Progenitor cell of endocrine pancreas (in vitro differentiated cells): ENCODE measurements around the gene PSPN. TPM values are rescaled to one million over a fixed set of nuclear protein-coding genes. Genes with fewer than 3 reads are reported as not detected.

Experiments
- DNase-seq: peaks from one replicate; pipeline ENCODE4 v3.0.0; 2021; ENCODE audit warnings: low spot score; ENCODE audit not compliant: unreplicated experiment
- H3K27ac Mint-ChIP-seq: 2 replicates; pipeline ENCODE4 v1.8.0; 2021; ENCODE audit warnings: mild to moderate bottlenecking, moderate library complexity, mixed read lengths
- H3K27me3 Mint-ChIP-seq: 2 replicates; pipeline ENCODE4 v1.8.0; 2021; ENCODE audit warnings: mixed read lengths
- H3K36me3 Mint-ChIP-seq: 2 replicates; pipeline ENCODE4 v1.8.0; 2022; ENCODE audit warnings: mixed read lengths; ENCODE audit not compliant: insufficient read depth
- H3K4me1 Mint-ChIP-seq: 2 replicates; pipeline ENCODE4 v1.8.0; 2021; ENCODE audit warnings: low read depth, mixed read lengths
- H3K4me3 Mint-ChIP-seq: 2 replicates; pipeline ENCODE4 v1.8.0; 2021; ENCODE audit warnings: low read depth, mild to moderate bottlenecking, moderate library complexity, mixed read lengths
- H3K9me3 Mint-ChIP-seq: 2 replicates; pipeline ENCODE4 v1.8.0; 2021; ENCODE audit warnings: low read depth, mixed read lengths
- CTCF ChIP-seq: fragments of 200-600 bp; sonication (generic); IDR thresholded peaks from one replicate; pipeline ENCODE4 v1.5.0; 2021; ENCODE audit warnings: antibody characterized with exemption, mild to moderate bottlenecking; ENCODE audit not compliant: unreplicated experiment
- total RNA-seq: library from RNA; stranded (reverse); gene quantifications from 2 replicates; pipeline ENCODE4 v1.2.1, GENCODE V29; 2021

Gene PSPN
- total RNA-seq, 1 donor from 2014 or later = 4.3 TPM

GRCh38 chr19:6378486-6378885 lies 2.8 kb upstream of the PSPN start:
- Mint-ChIP-seq H3K9me3 (no peaks in the 10 kb centered on the region), H3K4me1 (peaks cover 3% of the 10 kb centered on the region), H3K27ac (peak overlapping the region; percentile 10), H3K4me3 (no peak overlapping the region), H3K36me3 (peaks cover 28% of the 10 kb centered on the region), H3K27me3 (no peaks in the 10 kb centered on the region)
- TF ChIP-seq CTCF = no peak
- DNase-seq = no peak

GRCh38 chr19:6378041-6378440 lies 2.3 kb upstream of the PSPN start:
- no peak overlapping the region for H3K27ac Mint-ChIP-seq
- H3K27me3 Mint-ChIP-seq = no peaks in the 10 kb centered on the region
- H3K4me3 Mint-ChIP-seq = no peak overlapping the region
- H3K36me3 Mint-ChIP-seq = peaks cover 23% of the 10 kb centered on the region
- H3K4me1 Mint-ChIP-seq = peaks cover 3% of the 10 kb centered on the region
- DNase-seq = no peak
- no peaks in the 10 kb centered on the region for H3K9me3 Mint-ChIP-seq
- TF ChIP-seq CTCF = no peak

DNA sequence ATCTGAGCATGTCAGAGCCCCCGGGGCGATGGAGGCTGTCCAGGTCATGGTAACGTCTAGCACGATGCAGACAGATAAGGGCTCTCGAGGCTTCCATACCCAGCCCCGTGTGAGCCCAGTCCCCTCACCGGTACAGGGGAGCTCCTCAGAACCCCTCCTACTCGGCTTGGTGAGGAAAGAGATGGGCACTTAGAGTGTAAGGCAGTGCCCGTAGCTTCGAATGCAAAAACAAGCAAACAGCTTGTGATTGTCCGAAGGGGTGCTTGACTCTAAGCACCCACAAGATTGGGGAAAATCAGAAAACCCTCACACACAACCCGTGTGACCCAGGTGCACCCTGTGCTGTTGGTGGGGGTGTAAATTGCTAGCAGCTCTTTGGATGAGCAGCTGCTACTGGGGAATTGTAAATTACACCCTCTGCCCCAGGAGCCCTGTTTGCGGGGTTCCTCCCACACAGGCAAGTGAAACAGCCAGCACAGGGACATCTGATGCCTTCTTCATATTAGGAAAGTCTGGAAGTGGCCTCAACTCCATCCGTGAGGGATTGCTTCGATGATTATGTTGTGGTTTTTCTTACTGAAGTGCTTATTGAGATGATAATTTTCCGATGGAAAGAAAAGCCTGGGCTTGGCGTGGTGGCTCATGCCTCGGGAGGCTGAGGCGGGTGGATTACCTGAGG lies 918 bp upstream of the PSPN start:
- peak overlapping the region; percentile 7 for H3K27ac Mint-ChIP-seq

DNA sequence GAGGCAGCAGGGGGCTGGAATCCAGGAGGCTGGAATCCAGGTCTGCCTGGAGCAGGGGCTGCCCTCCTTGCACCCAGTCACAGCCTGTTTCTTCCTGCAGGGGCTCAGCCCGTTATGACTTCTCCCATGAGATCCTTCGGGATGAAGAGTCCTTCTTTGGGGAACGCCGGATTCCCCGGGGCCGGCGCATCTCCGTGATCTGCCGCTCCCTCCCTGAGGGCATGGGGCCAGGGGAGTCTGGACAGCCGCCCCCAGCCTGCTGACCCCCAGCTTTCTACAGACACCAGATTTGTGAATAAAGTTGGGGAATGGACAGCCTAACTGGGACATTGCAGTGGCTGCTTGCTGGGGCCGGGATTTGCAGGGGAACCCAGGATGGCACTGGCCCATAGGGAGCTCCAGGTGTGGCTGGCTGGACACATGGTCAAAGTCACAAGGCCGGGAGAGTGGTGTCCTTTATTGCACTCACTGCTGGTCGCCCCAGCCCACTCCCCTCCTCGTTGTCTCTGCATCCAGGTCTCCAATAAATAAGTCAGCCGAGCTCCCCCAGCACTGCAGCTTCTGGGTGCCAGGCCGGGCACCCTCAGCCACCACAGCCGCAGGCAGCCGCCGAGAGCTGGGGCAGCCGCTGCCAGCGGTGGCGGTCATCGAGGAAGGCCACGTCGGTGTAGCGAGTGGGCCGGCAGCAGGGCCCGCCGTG lies 872 bp downstream of the PSPN start:
- H3K27me3 Mint-ChIP-seq = no peaks in the 10 kb centered on the region
- peaks cover 8% of the 10 kb centered on the region for H3K36me3 Mint-ChIP-seq
- no peak overlapping the region for H3K27ac Mint-ChIP-seq
- no peak for DNase-seq
- TF ChIP-seq CTCF = no peak
- no peaks in the 10 kb centered on the region for H3K9me3 Mint-ChIP-seq
- H3K4me3 Mint-ChIP-seq = no peak overlapping the region
- H3K4me1 Mint-ChIP-seq = peaks cover 5% of the 10 kb centered on the region

More for the DNA sequence above, 918 bp upstream of the PSPN start:
- Mint-ChIP-seq H3K4me3 (no peak overlapping the region), H3K36me3 (peaks cover 19% of the 10 kb centered on the region), H3K9me3 (no peaks in the 10 kb centered on the region), H3K4me1 (peaks cover 5% of the 10 kb centered on the region), H3K27me3 (no peaks in the 10 kb centered on the region)
- TF ChIP-seq CTCF = no peak
- DNase-seq = no peak

DNA sequence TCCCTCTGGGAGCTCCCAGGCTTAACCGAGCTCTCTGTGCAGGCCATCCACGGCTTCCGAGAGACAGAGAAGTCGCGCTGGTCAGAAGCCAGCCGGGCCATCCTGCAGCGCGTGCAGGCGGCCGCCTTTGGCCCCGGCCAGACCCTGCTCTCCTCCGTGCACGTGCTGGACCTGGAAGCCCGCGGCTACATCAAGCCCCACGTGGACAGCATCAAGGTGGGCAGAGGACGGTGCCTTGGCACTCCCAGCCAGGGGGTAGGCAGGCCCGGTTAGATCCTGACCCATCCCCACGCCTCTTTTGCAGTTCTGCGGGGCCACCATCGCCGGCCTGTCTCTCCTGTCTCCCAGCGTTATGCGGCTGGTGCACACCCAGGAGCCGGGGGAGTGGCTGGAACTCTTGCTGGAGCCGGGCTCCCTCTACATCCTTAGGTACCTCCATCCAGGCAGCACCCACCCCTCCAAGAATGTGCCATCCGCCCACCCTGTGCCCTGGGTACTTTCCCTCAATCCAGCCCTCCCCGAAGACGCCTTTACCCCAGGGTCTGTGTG lies 1.5 kb downstream of the PSPN start:
- no peak overlapping the region for H3K4me3 Mint-ChIP-seq
- H3K27ac Mint-ChIP-seq = no peak overlapping the region
- DNase-seq = no peak
- H3K36me3 Mint-ChIP-seq = peaks cover 9% of the 10 kb centered on the region
- no peaks in the 10 kb centered on the region for H3K9me3 Mint-ChIP-seq
- no peaks in the 10 kb centered on the region for H3K27me3 Mint-ChIP-seq
- TF ChIP-seq CTCF = no peak
- peaks cover 5% of the 10 kb centered on the region for H3K4me1 Mint-ChIP-seq
